NCI-H2107 (cell line): ENCODE measurements around the gene KCTD3.

Experiments
- DNase-seq: peaks from one replicate; lab custom pipeline; 2025; lab: John Stamatoyannopoulos, UW

KCTD3 gene

GRCh38 chr1:215566556-215567490, at the start of gene KCTD3:
KCTD3 (plus strand) TSS chr1:215567304; CDS start chr1:215567686, 382 bp downstream.
- DNase-seq, result peak; percentile 76

GRCh38 chr1:215517441-215517891, 49.6 kb upstream of the KCTD3 start:
- no peak for DNase-seq

- no peak for DNase-seq
Observed at GRCh38 chr1:215518594-215518993, 48.5 kb upstream of the KCTD3 start.

GRCh38 chr1:215521279-215521678, 45.8 kb upstream of the KCTD3 start:
- no peak for DNase-seq

- no peak for DNase-seq
Observed at GRCh38 chr1:215523128-215523861, 43.8 kb upstream of the KCTD3 start.

GRCh38 chr1:215523906-215524305, 43.2 kb upstream of the KCTD3 start:
- DNase-seq, result no peak

GRCh38 chr1:215526147-215526845, 40.8 kb upstream of the KCTD3 start:
- peak; percentile 43 for DNase-seq

GRCh38 chr1:215526846-215527151, 40.3 kb upstream of the KCTD3 start:
- DNase-seq, result no peak

- no peak for DNase-seq
Observed at GRCh38 chr1:215529111-215529510, 38.0 kb upstream of the KCTD3 start.

GRCh38 chr1:215529571-215529970, 37.5 kb upstream of the KCTD3 start:
- no peak for DNase-seq

GRCh38 chr1:215530401-215530984, 36.6 kb upstream of the KCTD3 start:
- no peak for DNase-seq

- no peak for DNase-seq
Observed at GRCh38 chr1:215539803-215540570, 27.1 kb upstream of the KCTD3 start.

- DNase-seq, result no peak
Observed at GRCh38 chr1:215542301-215542700, 24.8 kb upstream of the KCTD3 start.

- DNase-seq, result no peak
Observed at GRCh38 chr1:215543191-215543606, 23.9 kb upstream of the KCTD3 start.

GRCh38 chr1:215543806-215544205, 23.3 kb upstream of the KCTD3 start:
- no peak for DNase-seq

GRCh38 chr1:215544566-215544965, 22.5 kb upstream of the KCTD3 start:
- DNase-seq, result no peak

GRCh38 chr1:215545096-215545495, 22.0 kb upstream of the KCTD3 start:
- no peak for DNase-seq

- DNase-seq, result no peak
Observed at GRCh38 chr1:215547011-215547410, 20.1 kb upstream of the KCTD3 start.

- DNase-seq, result no peak
Observed at GRCh38 chr1:215551806-215552205, 15.3 kb upstream of the KCTD3 start.

GRCh38 chr1:215554865-215555264, 12.2 kb upstream of the KCTD3 start:
- no peak for DNase-seq

GRCh38 chr1:215555531-215555930, 11.6 kb upstream of the KCTD3 start:
- no peak for DNase-seq
